HFF-Myc (cell line): Measurements from ENCODE around the gene USP2.

ENCODE experiments used
- DNase-seq: peaks from one replicate; pipeline ENCODE4 v3.0.0-alpha.2; 2011; ENCODE audit warnings: low read depth; ENCODE audit errors: extremely low read depth
- H3K4me3 ChIP-seq: replicated peaks from 2 replicates; pipeline ENCODE4 v1.5.1; 2011; ENCODE audit warnings: low read depth, mild to moderate bottlenecking, control low read depth, low read length
- TF ChIP-seq, protein P1 (sequence below): IDR thresholded peaks from 2 replicates; pipeline ENCODE4 v1.5.1; 2012; ENCODE audit warnings: mild to moderate bottlenecking, low read depth, low read length, control low read depth; ENCODE audit errors: missing control alignments

USP2 gene

DNA sequence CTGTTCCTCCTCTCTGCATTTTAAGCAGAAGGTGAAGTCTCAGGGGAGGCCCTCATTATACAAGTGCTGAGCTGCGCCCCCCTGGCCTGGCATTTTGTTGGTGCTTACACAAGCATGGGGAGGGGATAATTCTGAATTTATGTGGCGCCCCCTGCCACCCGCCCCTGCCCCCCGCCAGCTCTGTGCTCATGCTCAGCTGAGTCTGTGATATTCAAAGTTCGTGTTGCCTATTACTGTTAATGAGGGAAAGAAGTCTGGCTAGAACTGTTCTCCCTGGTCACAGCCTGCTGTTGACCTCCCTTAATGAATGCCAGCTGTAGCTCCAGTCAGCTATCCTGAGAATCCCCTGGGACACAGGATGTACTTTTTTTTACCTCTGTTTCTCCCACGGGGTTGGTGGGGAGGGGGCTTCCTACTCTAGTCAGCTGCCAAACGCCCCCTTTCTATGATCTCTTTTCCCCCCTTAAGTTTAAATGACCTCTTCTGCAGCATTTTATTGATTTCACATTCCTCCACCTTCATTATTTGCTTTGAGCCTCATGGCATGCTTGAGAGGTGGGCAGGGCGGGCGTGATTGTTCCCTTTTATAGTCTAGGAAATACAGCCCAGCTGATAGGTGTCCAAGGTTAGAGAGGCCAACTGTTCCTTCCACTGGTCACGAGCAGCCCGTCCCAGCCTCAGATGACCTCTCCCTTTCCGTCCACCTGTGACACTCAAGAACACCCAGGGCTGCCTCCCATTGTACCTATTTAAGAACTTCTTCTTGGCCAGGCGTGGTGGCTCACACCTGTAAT is 12.2 kb downstream of the USP2 start:
- TF ChIP-seq, protein P1, sequence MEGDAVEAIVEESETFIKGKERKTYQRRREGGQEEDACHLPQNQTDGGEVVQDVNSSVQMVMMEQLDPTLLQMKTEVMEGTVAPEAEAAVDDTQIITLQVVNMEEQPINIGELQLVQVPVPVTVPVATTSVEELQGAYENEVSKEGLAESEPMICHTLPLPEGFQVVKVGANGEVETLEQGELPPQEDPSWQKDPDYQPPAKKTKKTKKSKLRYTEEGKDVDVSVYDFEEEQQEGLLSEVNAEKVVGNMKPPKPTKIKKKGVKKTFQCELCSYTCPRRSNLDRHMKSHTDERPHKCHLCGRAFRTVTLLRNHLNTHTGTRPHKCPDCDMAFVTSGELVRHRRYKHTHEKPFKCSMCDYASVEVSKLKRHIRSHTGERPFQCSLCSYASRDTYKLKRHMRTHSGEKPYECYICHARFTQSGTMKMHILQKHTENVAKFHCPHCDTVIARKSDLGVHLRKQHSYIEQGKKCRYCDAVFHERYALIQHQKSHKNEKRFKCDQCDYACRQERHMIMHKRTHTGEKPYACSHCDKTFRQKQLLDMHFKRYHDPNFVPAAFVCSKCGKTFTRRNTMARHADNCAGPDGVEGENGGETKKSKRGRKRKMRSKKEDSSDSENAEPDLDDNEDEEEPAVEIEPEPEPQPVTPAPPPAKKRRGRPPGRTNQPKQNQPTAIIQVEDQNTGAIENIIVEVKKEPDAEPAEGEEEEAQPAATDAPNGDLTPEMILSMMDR, result no peak
- DNase-seq, result no peak
- H3K4me3 ChIP-seq, result no peak overlapping the region

DNA sequence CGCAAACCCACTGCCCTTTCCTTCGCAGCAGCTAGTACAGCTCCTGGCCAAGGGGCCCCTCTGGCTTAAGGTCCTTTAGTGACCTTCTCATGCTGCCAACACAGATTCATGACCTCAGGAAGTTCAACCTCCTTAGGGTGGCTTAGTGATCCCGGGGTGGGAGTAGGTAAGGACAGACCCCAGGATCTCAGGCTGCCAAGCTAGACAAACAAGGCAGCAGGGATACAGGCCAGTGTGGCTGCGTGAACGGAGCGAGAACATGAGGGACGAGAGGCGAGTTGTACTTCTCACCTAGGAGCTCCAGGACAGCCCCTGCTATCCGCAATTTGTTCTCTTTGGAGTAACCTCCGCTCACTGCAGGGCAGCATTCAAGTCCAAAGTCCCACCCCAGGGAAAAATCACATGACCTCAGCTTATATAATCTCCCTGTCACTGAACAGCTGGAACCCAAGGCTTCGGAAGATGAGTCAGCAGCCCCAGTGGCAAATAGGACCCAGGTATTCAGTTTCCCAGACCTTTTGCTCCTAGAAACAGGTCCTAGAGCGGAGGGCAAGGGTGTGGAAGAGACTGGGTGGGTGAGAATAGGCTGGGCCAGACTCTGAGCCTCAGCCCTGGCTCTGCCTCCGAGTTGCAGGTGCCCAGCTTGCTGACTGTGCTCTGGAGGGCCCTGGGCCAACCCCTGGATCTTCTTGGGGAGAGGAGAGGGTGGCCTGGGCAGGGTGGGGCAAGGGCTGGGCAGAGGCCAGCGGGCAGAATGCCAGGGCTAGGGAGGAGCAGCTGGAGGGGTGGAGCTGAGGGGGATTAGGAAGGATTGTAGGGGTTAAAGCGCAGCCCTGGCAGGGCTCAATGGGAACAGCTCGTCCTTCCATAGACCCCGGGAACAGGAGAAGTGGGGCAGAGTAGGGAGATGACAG is 13.1 kb downstream of the USP2 start:
- TF ChIP-seq, protein P1, result no peak
- DNase-seq, result no peak
- H3K4me3 ChIP-seq, result no peak overlapping the region

DNA sequence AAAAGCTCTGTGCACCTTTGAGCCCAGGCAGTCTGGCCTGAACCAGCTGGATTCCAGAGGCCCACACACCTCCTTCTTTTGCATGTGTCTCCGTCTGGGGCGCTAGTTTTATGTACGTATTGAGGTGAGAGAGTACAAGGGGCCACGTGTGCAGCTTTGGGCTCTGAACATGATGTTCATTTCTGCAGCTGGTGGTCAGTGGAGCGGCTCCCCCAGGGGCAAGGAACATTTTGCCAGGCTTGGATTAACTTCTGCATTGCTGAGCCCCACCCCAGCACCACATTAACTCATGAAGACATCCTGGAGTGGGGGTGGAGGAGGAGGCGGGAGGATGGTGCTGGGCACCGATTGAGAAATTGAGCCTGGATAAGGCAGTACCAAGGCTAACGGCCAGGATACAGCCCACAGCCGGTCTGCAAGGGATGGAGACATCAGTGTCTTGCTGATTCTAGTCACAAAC is 13.8 kb downstream of the USP2 start:
- no peak for DNase-seq
- TF ChIP-seq, protein P1, result no peak
- H3K4me3 ChIP-seq, result no peak overlapping the region

DNA sequence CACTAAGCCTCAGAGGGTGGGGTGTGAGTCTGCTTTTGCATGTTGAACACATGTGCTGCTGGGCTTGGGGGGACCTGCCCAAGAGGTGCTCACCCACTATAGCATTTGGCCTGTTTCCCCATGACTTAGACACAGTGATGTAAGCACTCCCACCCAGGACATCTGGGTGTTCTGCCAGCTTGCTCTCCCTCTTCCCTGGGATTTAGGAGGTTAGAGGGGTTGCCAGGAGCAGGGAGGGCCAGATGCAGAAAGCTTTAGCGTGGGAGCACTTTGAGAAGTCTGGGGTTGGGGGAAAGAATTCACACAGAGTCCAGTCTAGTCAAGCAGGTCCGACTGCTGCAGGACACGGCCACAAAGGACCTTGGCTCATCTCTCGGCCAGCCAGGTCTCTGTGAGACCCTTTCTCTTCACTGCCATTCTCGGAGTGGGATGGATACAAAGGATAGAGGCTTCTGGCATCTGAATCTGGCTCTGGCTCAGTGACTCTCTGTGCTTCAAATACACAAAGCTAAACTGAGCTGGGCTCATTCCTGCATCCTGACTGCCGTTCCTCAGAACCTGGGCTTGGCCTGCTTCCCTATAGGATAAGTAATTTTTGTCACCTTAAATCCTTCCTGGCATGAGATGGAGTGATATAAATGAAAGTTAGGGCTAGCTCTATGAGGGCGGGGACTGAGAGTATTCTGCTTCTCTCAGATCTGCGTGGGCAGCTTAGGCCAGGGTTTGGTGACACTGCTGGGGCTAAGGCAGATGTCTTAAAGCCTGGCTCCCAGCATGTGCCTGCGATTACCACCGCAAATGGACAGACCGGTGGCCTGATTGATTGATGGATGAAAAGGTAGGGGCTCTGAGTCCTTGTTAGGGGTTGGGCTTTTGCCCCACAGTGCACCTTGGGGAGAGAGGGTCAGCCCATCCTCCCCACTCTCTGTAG is 14.5 kb downstream of the USP2 start:
- no peak for DNase-seq
- TF ChIP-seq, protein P1, result no peak
- no peak overlapping the region for H3K4me3 ChIP-seq

DNA sequence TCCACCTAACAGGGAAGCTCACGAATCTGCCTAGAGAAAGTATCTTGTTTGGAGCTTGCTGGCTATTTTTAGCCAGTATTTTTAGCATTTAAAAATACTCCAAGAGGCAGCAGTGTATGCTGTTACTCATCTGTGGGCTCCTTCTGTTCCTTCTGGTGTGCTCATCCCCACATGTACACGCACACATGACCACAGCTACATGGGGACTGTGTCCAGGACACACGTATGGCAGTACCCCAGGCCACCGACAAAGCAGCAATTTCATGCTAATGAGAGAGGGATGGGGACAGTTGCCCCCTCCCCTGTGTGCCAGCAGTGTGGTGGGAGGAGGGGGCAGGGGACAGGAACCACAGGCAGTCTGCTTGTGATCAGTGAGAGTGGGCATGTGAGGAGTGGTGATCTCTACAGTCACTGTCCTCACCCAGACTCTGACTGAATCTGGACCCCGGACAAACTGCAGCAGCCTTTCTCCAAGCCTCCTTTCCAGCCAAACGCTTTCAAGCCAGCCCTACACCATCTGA is 16.4 kb downstream of the USP2 start:
- no peak overlapping the region for H3K4me3 ChIP-seq
- DNase-seq, result no peak
- TF ChIP-seq, protein P1, result no peak
